HEK293T (cell line): ENCODE results near the gene HIVEP3.

Source experiments
- BHLHE40 ChIP-seq: fragments of 450-650 bp; IDR thresholded peaks from 2 replicates; pipeline ENCODE4 v1.6.1; 2016; ENCODE audit warnings: mild to moderate bottlenecking, moderate library complexity, borderline replicate concordance
- SUZ12 ChIP-seq: fragments of 450-650 bp; IDR thresholded peaks from 2 replicates; pipeline ENCODE4 v1.6.1; 2016; ENCODE audit warnings: mild to moderate bottlenecking
- TARDBP ChIP-seq: fragments of 450-650 bp; IDR thresholded peaks from 2 replicates; pipeline ENCODE4 v1.6.1; 2016
- TF ChIP-seq, protein P1 (sequence below): fragments of 450-650 bp; IDR thresholded peaks from 2 replicates; pipeline ENCODE4 v1.6.1; 2016

DNA sequence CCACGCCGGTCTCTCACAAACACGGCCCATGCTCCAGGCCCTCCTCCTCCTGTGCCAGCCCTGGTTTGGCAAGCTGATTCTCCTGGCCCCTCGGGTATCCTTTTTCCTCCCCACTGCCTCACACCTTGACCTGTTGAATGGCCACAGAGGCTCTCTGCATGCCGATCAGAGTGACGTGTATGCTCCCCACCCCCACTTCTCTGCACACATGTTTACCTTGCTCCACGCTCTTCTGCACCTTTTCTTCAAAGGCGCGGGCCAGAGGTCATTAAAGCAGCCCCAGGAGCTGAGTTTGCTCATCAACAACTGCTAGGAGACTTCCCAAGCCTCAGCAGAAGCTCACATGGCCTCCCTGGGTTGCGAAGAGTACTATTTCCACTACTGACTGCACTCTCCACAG lies 295.0 kb downstream of the HIVEP3 start:
- TF ChIP-seq, protein P1, sequence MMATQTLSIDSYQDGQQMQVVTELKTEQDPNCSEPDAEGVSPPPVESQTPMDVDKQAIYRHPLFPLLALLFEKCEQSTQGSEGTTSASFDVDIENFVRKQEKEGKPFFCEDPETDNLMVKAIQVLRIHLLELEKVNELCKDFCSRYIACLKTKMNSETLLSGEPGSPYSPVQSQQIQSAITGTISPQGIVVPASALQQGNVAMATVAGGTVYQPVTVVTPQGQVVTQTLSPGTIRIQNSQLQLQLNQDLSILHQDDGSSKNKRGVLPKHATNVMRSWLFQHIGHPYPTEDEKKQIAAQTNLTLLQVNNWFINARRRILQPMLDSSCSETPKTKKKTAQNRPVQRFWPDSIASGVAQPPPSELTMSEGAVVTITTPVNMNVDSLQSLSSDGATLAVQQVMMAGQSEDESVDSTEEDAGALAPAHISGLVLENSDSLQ, result no peak
- TF ChIP-seq TARDBP, result no peak
- no peak for TF ChIP-seq BHLHE40
- TF ChIP-seq SUZ12, result no peak
